HEK293T (cell line): Measurements from ENCODE around the gene STARD13.

ENCODE experiments used
- CTCF ChIA-PET: fragments of 350-600 bp; formaldehyde crosslinking; extraction: SDS; loops from one replicate; lab custom pipeline; 2021; ENCODE audit warnings: antibody characterized with exemption, inconsistent platforms; lab: Yijun Ruan, JAX
- POLR2A ChIA-PET: fragments of 350-600 bp; formaldehyde crosslinking; extraction: SDS; loops from one replicate; lab custom pipeline; 2020; ENCODE audit warnings: antibody characterized with exemption, inconsistent platforms; lab: Yijun Ruan, JAX
- DNase-seq: peaks from one replicate; pipeline ENCODE4 v3.0.0; 2012; ENCODE audit warnings: mixed read lengths; ENCODE audit errors: extremely low spot score
- ARNT ChIP-seq: fragments of 450-650 bp; IDR thresholded peaks from 2 replicates; pipeline ENCODE4 v1.6.1; 2017; ENCODE audit warnings: mild to moderate bottlenecking
- BHLHE40 ChIP-seq: fragments of 450-650 bp; IDR thresholded peaks from 2 replicates; pipeline ENCODE4 v1.6.1; 2016; ENCODE audit warnings: mild to moderate bottlenecking, moderate library complexity, borderline replicate concordance
- CTBP1 ChIP-seq: fragments of 450-650 bp; IDR thresholded peaks from 2 replicates; pipeline ENCODE4 v1.6.1; 2016; ENCODE audit warnings: borderline replicate concordance
- ELF4 ChIP-seq: fragments of 450-650 bp; IDR thresholded peaks from 2 replicates; pipeline ENCODE4 v1.6.1; 2017; ENCODE audit warnings: antibody characterized with exemption
- FOXA1 ChIP-seq: fragments of 450-650 bp; IDR thresholded peaks from 2 replicates; pipeline ENCODE4 v1.6.1; 2016; ENCODE audit warnings: mild to moderate bottlenecking
- FOXK2 ChIP-seq: fragments of 450-650 bp; IDR thresholded peaks from 2 replicates; pipeline ENCODE4 v1.6.1; 2016; ENCODE audit warnings: mild to moderate bottlenecking
- FOXM1 ChIP-seq: fragments of 450-650 bp; IDR thresholded peaks from 2 replicates; pipeline ENCODE4 v1.6.1; 2017; ENCODE audit warnings: mild to moderate bottlenecking, borderline replicate concordance
- HDGF ChIP-seq: fragments of 450-650 bp; IDR thresholded peaks from 2 replicates; pipeline ENCODE4 v1.6.1; 2017; ENCODE audit warnings: antibody characterized with exemption, borderline replicate concordance
- L3MBTL2 ChIP-seq: fragments of 450-650 bp; conservative IDR thresholded peaks from 2 replicates; pipeline ENCODE4 v1.6.1; 2016; ENCODE audit warnings: mild to moderate bottlenecking
- LEF1 ChIP-seq: fragments of 450-650 bp; IDR thresholded peaks from 2 replicates; pipeline ENCODE4 v1.6.1; 2017; ENCODE audit warnings: mild to moderate bottlenecking, borderline replicate concordance
- NFRKB ChIP-seq: fragments of 450-650 bp; IDR thresholded peaks from 2 replicates; pipeline ENCODE4 v1.6.1; 2016; ENCODE audit warnings: mild to moderate bottlenecking, moderate library complexity
- PKNOX1 ChIP-seq: fragments of 450-650 bp; IDR thresholded peaks from 2 replicates; pipeline ENCODE4 v1.6.1; 2016
- SP1 ChIP-seq: fragments of 450-650 bp; IDR thresholded peaks from 2 replicates; pipeline ENCODE4 v1.6.1; 2017
- SUZ12 ChIP-seq: fragments of 450-650 bp; IDR thresholded peaks from 2 replicates; pipeline ENCODE4 v1.6.1; 2016; ENCODE audit warnings: mild to moderate bottlenecking
- TARDBP ChIP-seq: fragments of 450-650 bp; IDR thresholded peaks from 2 replicates; pipeline ENCODE4 v1.6.1; 2016
- ZNF384 ChIP-seq: fragments of 450-650 bp; IDR thresholded peaks from 2 replicates; pipeline ENCODE4 v1.6.1; 2016

The STARD13 gene

GRCh38 chr13:33276570-33276969 is 9.0 kb downstream of the STARD13 start:
- POLR2A ChIA-PET, result no interaction called here
- no peak for DNase-seq
- TF ChIP-seq L3MBTL2, result no peak
- TF ChIP-seq SP1, result no peak
- TF ChIP-seq NFRKB, result no peak
- TF ChIP-seq ELF4, result no peak
- no peak for TF ChIP-seq ZNF384
- TF ChIP-seq BHLHE40, result no peak
- CTCF ChIA-PET, result no interaction called here

- POLR2A ChIA-PET, result no interaction called here
- TF ChIP-seq HDGF, result no peak
- TF ChIP-seq CTBP1, result no peak
- no peak for TF ChIP-seq FOXM1
- TF ChIP-seq NFRKB, result no peak
- TF ChIP-seq FOXK2, result no peak
- TF ChIP-seq SP1, result no peak
- no peak for TF ChIP-seq ELF4
- TF ChIP-seq BHLHE40, result no peak
- TF ChIP-seq PKNOX1, result no peak
- TF ChIP-seq TARDBP, result no peak
- TF ChIP-seq L3MBTL2, result no peak
- TF ChIP-seq ZNF384, result no peak
- TF ChIP-seq ARNT, result no peak
- TF ChIP-seq LEF1, result no peak
- no peak for TF ChIP-seq FOXA1
- no peak for TF ChIP-seq SUZ12
- DNase-seq, result no peak
- CTCF ChIA-PET, result no interaction called here
Observed at GRCh38 chr13:33275916-33276315, 9.6 kb downstream of the STARD13 start.

- ChIA-PET CTCF (no interaction called here), POLR2A (no interaction called here)
- TF ChIP-seq L3MBTL2 (no peak), ARNT (no peak), BHLHE40 (no peak), SP1 (no peak), LEF1 (no peak), ZNF384 (no peak), PKNOX1 (no peak), ELF4 (no peak), HDGF (no peak), SUZ12 (no peak), NFRKB (no peak), FOXA1 (no peak), FOXM1 (no peak), CTBP1 (no peak)
- no peak for DNase-seq
Observed at GRCh38 chr13:33274264-33274663, 11.3 kb downstream of the STARD13 start.

- DNase-seq, result no peak
- ChIA-PET POLR2A (no interaction called here), CTCF (no interaction called here)
- TF ChIP-seq NFRKB (no peak), L3MBTL2 (no peak), ZNF384 (no peak), SUZ12 (no peak)
Observed at GRCh38 chr13:33272531-33273124, 12.9 kb downstream of the STARD13 start.

GRCh38 chr13:33271759-33272158 is 13.8 kb downstream of the STARD13 start:
- POLR2A ChIA-PET, result no interaction called here
- CTCF ChIA-PET, result no interaction called here
- no peak for DNase-seq
- no peak for TF ChIP-seq BHLHE40
- no peak for TF ChIP-seq LEF1
- no peak for TF ChIP-seq NFRKB
- TF ChIP-seq PKNOX1, result no peak
- TF ChIP-seq SP1, result no peak
- no peak for TF ChIP-seq FOXM1
- no peak for TF ChIP-seq FOXA1
- TF ChIP-seq ELF4, result no peak
- TF ChIP-seq ARNT, result no peak
- no peak for TF ChIP-seq ZNF384
- TF ChIP-seq CTBP1, result no peak
- TF ChIP-seq FOXK2, result no peak
- TF ChIP-seq SUZ12, result no peak
- TF ChIP-seq L3MBTL2, result no peak
- TF ChIP-seq HDGF, result no peak
- no peak for TF ChIP-seq TARDBP

GRCh38 chr13:33270895-33271538 is 14.5 kb downstream of the STARD13 start:
- POLR2A ChIA-PET, result no interaction called here
- CTCF ChIA-PET, result interaction anchor here (0.6 kb wide), 1 partner anchor 10 kb away, joined by 3 read pairs; no protein-coding TSS in a partner anchor

More at GRCh38 chr13:33270895-33271538, 14.5 kb downstream of the STARD13 start:
- no peak for DNase-seq
- TF ChIP-seq HDGF, result no peak
- TF ChIP-seq FOXM1, result no peak
- no peak for TF ChIP-seq ELF4
